Endometrial microvascular endothelial cells (primary cell): ENCODE data around the gene NRL. TPM values are rescaled to one million over a fixed set of nuclear protein-coding genes. Genes with fewer than 3 reads are reported as not detected.
"Not testable (repeated sequence)": the region's sequence is repeated elsewhere in the genome, so short reads cannot be mapped to it uniquely, and the experiment has no call there.

Experiments used
- in situ Hi-C: cut with HindIII; loops from 2 replicates; pipeline ENCODE4 v1.10.0; 2017; ENCODE audit warnings: low sequenced_read_pairs, low pct_unique_long_range_greater_than_20kb; ENCODE audit errors: inconsistent ontology term
- total RNA-seq: library from RNA; depleted of rRNA; stranded (reverse); fragments of >200 nt; gene quantifications from one replicate; pipeline ENCODE4 v1.2.3, GENCODE V29; 2015; ENCODE audit errors: inconsistent ontology term

NRL gene
- total RNA-seq, 1 donor from 2014 or later, result 0.65 TPM

- in situ Hi-C loops, result not testable (repeated sequence)
These were observed 65.7 kb downstream of the NRL start for GRCh38 chr14:24049002-24049401.

GRCh38 chr14:24042746-24043145 lies 72.0 kb downstream of the NRL start:
- in situ Hi-C loops, result no loop called here

- in situ Hi-C loops, result no loop called here
These were observed 74.1 kb downstream of the NRL start for GRCh38 chr14:24040692-24041091.

- in situ Hi-C loops, result no loop called here
These were observed 76.1 kb downstream of the NRL start for GRCh38 chr14:24038686-24039085.

- in situ Hi-C loops, result no loop called here
These were observed 77.1 kb downstream of the NRL start for GRCh38 chr14:24037658-24038037.

- in situ Hi-C loops, result not testable (repeated sequence)
These were observed 77.6 kb downstream of the NRL start for GRCh38 chr14:24036963-24037657.

- in situ Hi-C loops, result no loop called here
These were observed 78.4 kb downstream of the NRL start for GRCh38 chr14:24036169-24036962.

- in situ Hi-C loops, result not testable (repeated sequence)
These were observed 79.0 kb downstream of the NRL start for GRCh38 chr14:24035769-24036168.

- in situ Hi-C loops, result no loop called here
These were observed 81.9 kb downstream of the NRL start for GRCh38 chr14:24032727-24033418.

GRCh38 chr14:24031331-24031730 lies 83.4 kb downstream of the NRL start:
- in situ Hi-C loops, result not testable (repeated sequence)

GRCh38 chr14:24029687-24030086 lies 85.1 kb downstream of the NRL start:
- in situ Hi-C loops, result not testable (repeated sequence)

Other genes with a start within 250 kb of the NRL start
- gene DHRS4, start 161.2 kb downstream of the NRL start, total RNA-seq, result 66.2 TPM
- 17.1 TPM for gene DHRS4L2, start 126.0 kb downstream of the NRL start, total RNA-seq
- gene CARMIL3, start 62.9 kb downstream of the NRL start, total RNA-seq, result not detected
- gene CPNE6, start 43.4 kb downstream of the NRL start, total RNA-seq, result not detected
- gene PCK2, start 20.6 kb downstream of the NRL start, total RNA-seq, result 15.8 TPM
- gene DCAF11, start 172 bp downstream of the NRL start, total RNA-seq, result 52.4 TPM
- gene FITM1, start 15.7 kb upstream of the NRL start, total RNA-seq, result 3.3 TPM
- gene PSME1, start 21.2 kb upstream of the NRL start, total RNA-seq, result 239 TPM
- gene EMC9, start 26.6 kb upstream of the NRL start, total RNA-seq, result 26.7 TPM
- gene PSME2, start 31.7 kb upstream of the NRL start, total RNA-seq, result 142 TPM
- gene RNF31, start 32.5 kb upstream of the NRL start, total RNA-seq, result 121 TPM
- gene IRF9, start 46.3 kb upstream of the NRL start, total RNA-seq, result 45.2 TPM
- gene REC8, start 57.1 kb upstream of the NRL start, total RNA-seq, result 2.6 TPM
- gene IPO4, start 73.9 kb upstream of the NRL start, total RNA-seq, result 85.0 TPM
- 83.3 TPM for gene TM9SF1, start 80.5 kb upstream of the NRL start, total RNA-seq
- not detected for gene TSSK4, start 90.7 kb upstream of the NRL start, total RNA-seq
- gene CHMP4A, start 98.5 kb upstream of the NRL start, total RNA-seq, result 30.0 TPM
- gene MDP1, start 101.1 kb upstream of the NRL start, total RNA-seq, result 2.3 TPM
- gene NEDD8, start 117.4 kb upstream of the NRL start, total RNA-seq, result 193 TPM
- 144 TPM for gene GMPR2, start 118.0 kb upstream of the NRL start, total RNA-seq
- gene TINF2, start 127.7 kb upstream of the NRL start, total RNA-seq, result 68.5 TPM
- not detected for gene TGM1, start 148.2 kb upstream of the NRL start, total RNA-seq
- gene RABGGTA, start 156.6 kb upstream of the NRL start, total RNA-seq, result 59.6 TPM
- 23.2 TPM for gene DHRS1, start 184.8 kb upstream of the NRL start, total RNA-seq
- 28.9 TPM for gene NOP9, start 184.9 kb upstream of the NRL start, total RNA-seq
- gene CIDEB, start 193.0 kb upstream of the NRL start, total RNA-seq, result 20.7 TPM
- gene LTB4R2, start 195.2 kb upstream of the NRL start, total RNA-seq, result 15.8 TPM
- gene LTB4R, start 196.6 kb upstream of the NRL start, total RNA-seq, result 22.6 TPM
- 13.9 TPM for gene ADCY4, start 220.1 kb upstream of the NRL start, total RNA-seq
- gene RIPK3, start 225.0 kb upstream of the NRL start, total RNA-seq, result 7.2 TPM